Activated T-cell treated with anti-CD3 and anti-CD28 coated beads, Interleukin-2, amount 50 U/mL, for 24 hours (primary cell): ENCODE measurements around the gene TRABD2B.

Experiments used
- DNase-seq: peaks from one replicate; pipeline ENCODE4 v3.0.0-alpha.2; 2020
- H3K27ac Mint-ChIP-seq: 2 replicates; pipeline ENCODE4 v1.8.0; 2020; ENCODE audit warnings: mild to moderate bottlenecking, mixed read lengths
- H3K27me3 Mint-ChIP-seq: 2 replicates; pipeline ENCODE4 v1.8.0; 2020; ENCODE audit warnings: mixed read lengths
- H3K36me3 Mint-ChIP-seq: 2 replicates; pipeline ENCODE4 v1.8.0; 2020; ENCODE audit warnings: low read depth, mixed read lengths
- H3K4me1 Mint-ChIP-seq: 2 replicates; pipeline ENCODE4 v1.8.0; 2020; ENCODE audit warnings: low read depth, mixed read lengths
- H3K4me3 Mint-ChIP-seq: 2 replicates; pipeline ENCODE4 v1.8.0; 2020; ENCODE audit warnings: mild to moderate bottlenecking, moderate library complexity, mixed read lengths
- H3K9me3 Mint-ChIP-seq: 2 replicates; pipeline ENCODE4 v1.8.0; 2020; ENCODE audit warnings: mixed read lengths

TRABD2B gene

DNA sequence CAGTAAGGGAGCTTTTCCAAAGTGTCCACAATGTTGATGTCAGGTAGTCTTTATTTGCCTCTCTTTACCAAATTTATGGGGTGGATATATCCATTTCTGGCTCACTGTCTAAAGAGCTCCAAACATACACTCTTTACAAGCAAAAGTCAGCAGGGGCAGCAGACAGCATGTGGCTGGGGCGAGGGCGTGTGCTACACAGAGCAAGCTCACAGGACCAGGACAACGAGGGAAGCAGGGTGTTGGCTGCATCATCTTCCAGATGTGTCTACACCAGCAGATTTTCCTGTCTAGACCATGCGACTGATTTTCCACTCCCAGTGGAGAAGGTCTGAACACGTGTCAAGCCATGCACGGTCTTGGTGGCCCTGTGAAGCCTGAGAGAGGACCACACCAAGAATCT, 123.8 kb downstream of the TRABD2B start:
- Mint-ChIP-seq H3K27ac (no peak overlapping the region), H3K4me3 (no peak overlapping the region), H3K4me1 (no peaks in the 10 kb centered on the region), H3K27me3 (peaks cover 8% of the 10 kb centered on the region), H3K36me3 (no peaks in the 10 kb centered on the region), H3K9me3 (no peaks in the 10 kb centered on the region)
- DNase-seq: no peak

DNA sequence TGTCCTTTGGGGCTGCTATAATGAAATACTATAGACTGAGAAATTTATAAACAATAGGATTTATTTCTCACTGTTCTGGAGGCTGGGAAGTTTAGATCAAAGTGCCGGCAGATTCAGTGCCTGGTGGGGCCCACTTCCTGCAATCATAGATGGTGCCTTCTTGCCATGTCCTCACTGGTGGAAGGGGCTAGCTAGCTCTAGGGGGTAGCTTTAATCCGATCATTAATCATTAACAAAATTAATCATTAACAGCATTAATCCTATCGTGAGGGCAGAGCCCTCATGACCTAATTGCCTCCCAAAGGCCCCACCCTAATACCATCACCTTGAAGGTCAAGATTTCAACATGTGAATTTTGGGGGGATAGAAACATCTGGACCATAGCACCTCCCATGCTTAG, 124.3 kb downstream of the TRABD2B start:
- Mint-ChIP-seq H3K9me3 (no peaks in the 10 kb centered on the region), H3K27ac (no peak overlapping the region), H3K4me1 (no peaks in the 10 kb centered on the region), H3K27me3 (peaks cover 8% of the 10 kb centered on the region), H3K4me3 (no peak overlapping the region), H3K36me3 (no peaks in the 10 kb centered on the region)
- no peak for DNase-seq

DNA sequence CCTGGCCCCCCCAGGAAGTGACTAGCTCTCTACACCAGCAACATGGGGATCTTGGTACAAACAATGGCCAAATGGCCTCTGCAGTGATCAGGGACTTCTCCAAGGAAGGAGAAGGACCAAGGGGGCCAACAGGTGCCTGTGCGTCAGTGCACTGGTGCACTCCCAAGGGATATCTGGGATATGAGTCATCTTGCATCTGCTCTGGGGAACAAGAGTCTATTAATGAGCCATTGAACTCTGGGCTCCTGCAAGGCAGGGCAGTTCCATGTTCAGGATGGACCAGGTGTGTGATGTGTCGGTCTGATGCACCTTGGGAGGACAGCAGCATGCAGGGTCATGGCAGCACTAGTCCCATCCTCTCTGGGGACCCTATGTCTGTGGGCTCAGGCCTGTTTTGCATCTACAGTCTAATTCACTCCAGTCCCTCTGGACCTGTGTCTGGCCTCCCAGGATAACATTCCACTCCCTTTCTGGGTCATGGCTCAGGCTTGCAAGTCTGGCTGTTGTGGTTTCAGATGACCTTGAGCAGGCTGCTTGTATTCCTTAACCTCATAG, 125.3 kb downstream of the TRABD2B start:
- no peak overlapping the region for H3K27ac Mint-ChIP-seq
- H3K4me1 Mint-ChIP-seq: no peaks in the 10 kb centered on the region
- no peaks in the 10 kb centered on the region for H3K9me3 Mint-ChIP-seq
- no peaks in the 10 kb centered on the region for H3K36me3 Mint-ChIP-seq
- H3K27me3 Mint-ChIP-seq: peaks cover 8% of the 10 kb centered on the region
- no peak overlapping the region for H3K4me3 Mint-ChIP-seq
- DNase-seq: no peak

DNA sequence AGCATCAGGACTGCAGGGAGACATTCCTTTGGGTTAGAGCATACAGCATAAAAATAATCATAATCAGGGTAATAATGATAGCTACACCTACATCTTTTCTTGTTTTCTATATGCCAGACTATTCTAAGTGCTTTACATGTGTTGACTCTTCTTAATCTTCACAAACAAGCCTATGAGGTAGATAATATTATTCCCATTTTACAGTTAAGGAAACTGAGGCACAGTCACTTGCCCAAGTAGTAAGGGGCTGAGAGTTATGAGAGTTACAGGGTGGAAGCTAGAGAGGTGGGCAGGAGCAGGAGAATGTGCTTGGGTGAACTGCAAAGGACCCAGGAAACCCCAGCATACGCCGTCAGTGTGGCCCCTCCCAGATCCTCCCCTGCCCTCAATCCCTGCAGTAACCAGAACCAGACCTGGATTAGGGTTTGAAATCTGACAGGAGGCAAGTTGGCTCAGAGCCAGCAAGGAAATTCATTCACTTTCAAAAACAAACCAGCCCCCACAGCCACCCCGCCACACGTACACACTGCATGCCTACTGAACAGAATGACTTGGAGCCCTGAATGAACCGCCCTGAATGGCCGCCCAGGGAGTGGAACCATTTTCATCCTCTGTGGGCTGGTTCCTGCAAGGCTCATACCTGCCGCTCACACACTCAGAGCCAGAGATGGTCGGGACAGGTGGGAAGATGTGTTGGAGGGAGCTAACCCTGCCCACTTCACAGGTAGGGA, 126.1 kb downstream of the TRABD2B start:
- Mint-ChIP-seq H3K4me3 (no peak overlapping the region), H3K4me1 (no peaks in the 10 kb centered on the region), H3K27me3 (peaks cover 6% of the 10 kb centered on the region), H3K9me3 (no peaks in the 10 kb centered on the region), H3K27ac (no peak overlapping the region), H3K36me3 (no peaks in the 10 kb centered on the region)
- DNase-seq: no peak

DNA sequence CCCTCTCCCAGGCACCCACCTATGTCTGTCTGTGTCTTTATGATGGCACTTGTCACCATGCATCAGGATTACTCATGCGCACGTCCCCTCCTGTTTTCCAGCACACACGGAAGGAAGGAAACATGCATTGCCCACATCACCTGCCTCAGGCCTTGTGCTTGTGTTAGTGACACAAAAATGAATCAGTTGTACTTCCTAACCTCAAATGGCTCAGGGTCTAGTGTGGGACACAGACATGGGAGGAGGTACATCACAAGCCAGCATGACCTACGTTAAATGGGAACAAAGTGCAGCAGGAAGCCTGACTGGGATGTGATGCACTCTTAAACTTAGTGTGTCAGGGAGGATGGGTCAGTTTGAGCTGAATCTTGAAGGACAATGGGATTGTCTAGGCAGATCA, 126.7 kb downstream of the TRABD2B start:
- H3K27me3 Mint-ChIP-seq: peaks cover 6% of the 10 kb centered on the region
- H3K4me1 Mint-ChIP-seq: no peaks in the 10 kb centered on the region
- H3K36me3 Mint-ChIP-seq: no peaks in the 10 kb centered on the region
- no peaks in the 10 kb centered on the region for H3K9me3 Mint-ChIP-seq
- no peak overlapping the region for H3K4me3 Mint-ChIP-seq
- DNase-seq: no peak
- no peak overlapping the region for H3K27ac Mint-ChIP-seq

DNA sequence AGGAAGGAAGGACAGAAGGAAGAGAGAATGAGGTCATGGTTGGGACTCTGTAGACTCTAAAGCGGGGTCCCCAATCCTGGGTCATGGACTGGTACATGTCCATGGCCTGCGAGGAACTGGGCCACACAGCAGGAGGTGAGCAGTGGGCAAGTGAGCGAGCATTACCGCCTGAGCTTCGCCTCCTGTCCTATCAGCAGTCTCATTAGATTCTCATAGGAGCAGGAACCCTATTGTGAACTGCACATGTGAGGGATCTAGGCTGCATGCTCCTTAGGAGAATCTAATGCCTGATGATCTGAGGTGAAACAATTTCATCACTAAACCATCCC, 128.9 kb downstream of the TRABD2B start:
- H3K27me3 Mint-ChIP-seq: peaks cover 6% of the 10 kb centered on the region
- H3K36me3 Mint-ChIP-seq: no peaks in the 10 kb centered on the region
- DNase-seq: no peak
- no peak overlapping the region for H3K4me3 Mint-ChIP-seq
- H3K4me1 Mint-ChIP-seq: no peaks in the 10 kb centered on the region
- no peaks in the 10 kb centered on the region for H3K9me3 Mint-ChIP-seq
- H3K27ac Mint-ChIP-seq: no peak overlapping the region

DNA sequence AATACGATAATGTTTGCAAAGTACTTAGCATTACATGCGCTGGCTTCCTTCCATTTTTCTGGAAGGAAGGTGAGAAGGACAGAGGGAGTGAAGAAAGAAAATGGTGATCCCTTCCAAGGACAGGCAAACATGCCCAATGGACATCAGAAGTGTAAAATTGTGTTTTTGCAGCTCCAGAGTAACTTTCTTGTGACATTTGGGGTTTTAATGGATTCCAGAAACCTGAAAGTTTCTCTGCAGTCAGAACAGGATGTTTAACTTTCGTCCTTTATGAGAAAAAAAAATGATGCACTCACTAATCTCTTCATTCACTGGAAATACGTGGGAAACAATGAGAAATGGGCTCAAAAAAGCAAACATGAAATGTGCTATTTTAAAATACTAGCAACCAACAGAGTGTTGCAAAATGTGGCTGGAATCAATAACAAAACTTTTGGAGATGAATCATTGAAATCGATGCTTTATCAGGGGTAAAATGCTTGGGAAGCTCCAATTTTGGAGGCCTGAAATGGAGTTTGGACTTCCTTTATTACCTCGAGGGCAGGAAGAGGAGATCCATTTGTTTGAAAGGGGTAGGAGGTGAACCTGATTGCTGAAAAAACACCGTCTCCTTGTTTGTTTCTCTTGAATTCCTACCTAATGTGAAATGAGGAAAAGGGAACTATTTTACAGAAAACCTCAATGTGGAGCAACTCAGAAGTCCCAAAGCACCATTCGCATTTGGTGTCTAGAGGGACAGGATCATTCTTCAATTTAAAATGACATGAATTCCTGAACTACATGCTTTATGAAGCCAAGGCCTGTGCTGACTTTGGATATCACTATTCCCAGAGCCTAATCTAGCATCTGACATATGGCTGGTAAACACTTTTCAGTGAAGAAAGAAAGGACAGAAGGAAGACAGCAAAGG, 129.5 kb downstream of the TRABD2B start:
- H3K4me3 Mint-ChIP-seq: no peak overlapping the region
- H3K27me3 Mint-ChIP-seq: peaks cover 6% of the 10 kb centered on the region
- no peak overlapping the region for H3K27ac Mint-ChIP-seq
- no peaks in the 10 kb centered on the region for H3K4me1 Mint-ChIP-seq
- no peak for DNase-seq
- H3K36me3 Mint-ChIP-seq: no peaks in the 10 kb centered on the region
- no peaks in the 10 kb centered on the region for H3K9me3 Mint-ChIP-seq

DNA sequence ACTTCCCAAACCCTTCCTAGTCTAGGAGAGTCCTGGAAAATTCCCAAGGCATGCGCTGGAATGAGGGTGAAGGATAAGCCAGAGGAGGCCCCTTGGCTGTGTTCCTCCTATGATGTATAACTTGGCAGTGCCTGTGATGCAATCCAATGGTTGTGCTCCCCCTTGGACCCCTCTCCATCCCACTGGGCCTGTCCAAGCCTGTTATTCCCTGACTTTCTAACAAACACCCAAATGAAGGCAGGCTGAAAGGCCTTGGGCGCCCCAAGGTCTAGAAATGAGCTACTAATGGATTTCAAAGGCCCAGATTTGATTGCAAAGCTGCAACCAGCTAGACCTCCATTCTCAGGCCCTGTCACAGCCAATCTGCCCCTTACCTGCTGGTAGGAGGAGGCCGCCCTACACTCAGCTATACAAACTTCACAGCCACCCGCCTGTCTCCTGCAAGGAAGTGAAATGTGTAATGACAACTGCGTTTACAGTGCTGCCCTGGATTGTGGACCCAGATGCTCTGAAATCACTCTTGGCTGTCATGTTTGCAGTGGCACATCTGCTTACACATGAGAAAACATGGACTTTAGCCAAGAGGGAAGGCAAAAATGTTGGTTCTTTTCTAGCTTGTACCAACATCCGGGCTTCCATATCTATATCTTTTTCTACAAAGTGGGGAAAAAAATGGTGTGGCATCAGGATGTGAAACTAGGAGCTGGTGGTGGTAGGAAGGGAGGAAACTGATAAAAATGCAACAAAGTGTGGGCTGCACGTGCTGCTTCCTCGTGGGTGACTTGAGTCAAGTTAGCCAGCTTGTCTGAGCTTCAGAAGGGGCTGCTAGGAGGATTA, 130.4 kb downstream of the TRABD2B start:
- no peak for DNase-seq
- Mint-ChIP-seq H3K4me3 (no peak overlapping the region), H3K9me3 (no peaks in the 10 kb centered on the region), H3K27me3 (peaks cover 4% of the 10 kb centered on the region), H3K36me3 (no peaks in the 10 kb centered on the region), H3K27ac (no peak overlapping the region), H3K4me1 (no peaks in the 10 kb centered on the region)

DNA sequence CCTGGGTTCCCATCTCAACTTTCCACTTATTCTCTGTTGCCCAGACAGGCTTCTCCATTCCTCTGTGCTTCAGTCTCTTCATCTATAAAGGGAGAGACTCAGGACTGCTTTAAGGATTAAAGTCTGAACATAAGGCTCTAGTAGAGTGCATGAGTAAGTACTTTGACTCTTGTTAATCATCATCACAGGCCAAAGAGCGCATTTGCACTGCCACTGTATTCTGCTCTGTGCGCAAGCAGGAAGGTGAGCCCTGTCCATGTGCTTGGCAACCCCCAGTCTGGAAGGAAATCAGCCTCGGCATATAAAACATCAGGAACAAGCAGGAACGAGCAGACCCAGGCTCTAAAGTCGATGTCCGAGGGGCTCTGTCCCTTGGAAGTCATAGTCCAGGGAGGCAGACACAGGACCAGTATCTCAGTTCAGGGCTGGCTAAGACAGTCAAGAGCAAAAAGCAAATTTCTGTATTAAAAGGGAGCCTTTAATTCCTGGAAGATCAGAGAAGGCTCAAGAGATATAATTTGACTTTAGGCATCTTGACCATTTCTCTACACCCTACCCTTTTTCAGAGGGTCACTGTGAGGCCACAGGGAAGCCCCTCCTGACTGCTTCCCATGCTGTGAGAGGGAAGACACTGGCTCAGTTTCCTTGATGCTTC, 131.2 kb downstream of the TRABD2B start:
- Mint-ChIP-seq H3K4me1 (no peaks in the 10 kb centered on the region), H3K4me3 (no peak overlapping the region), H3K36me3 (no peaks in the 10 kb centered on the region), H3K27ac (no peak overlapping the region), H3K27me3 (peaks cover 2% of the 10 kb centered on the region), H3K9me3 (no peaks in the 10 kb centered on the region)
- DNase-seq: no peak

DNA sequence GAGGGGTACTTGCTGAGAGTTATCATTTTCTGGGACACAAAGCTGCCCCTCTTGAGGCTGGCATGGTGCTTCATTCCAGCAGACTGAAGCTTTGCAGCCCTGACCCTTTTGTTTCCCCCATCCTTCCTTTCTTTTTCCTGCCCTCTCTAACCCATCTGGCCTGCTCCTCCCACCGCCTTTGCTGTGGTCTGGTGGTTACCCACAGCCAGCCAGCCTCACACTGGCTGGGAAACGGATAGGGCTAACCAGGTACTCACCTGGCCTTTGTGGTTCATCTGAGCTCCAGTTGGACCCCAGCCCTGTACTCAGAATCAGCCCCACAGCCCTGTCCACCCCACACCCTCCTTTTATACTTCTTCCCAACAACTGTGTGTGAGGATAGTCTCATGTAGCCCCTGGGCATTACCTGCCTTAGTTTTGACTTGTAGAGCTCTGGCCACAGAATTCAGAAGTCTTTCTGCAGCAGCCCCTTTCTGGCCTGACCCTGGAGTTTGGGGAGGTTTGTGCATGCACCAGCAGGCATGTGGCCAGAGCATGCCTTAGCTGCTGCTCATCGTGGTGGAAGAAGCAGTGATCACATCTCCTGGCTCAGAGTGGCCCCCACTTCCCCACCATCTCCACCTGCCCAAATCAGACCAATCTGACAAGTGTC, 138.0 kb downstream of the TRABD2B start:
- peaks cover 3% of the 10 kb centered on the region for H3K27me3 Mint-ChIP-seq
- H3K4me3 Mint-ChIP-seq: no peak overlapping the region
- H3K36me3 Mint-ChIP-seq: no peaks in the 10 kb centered on the region
- H3K27ac Mint-ChIP-seq: no peak overlapping the region
- no peak for DNase-seq
- no peaks in the 10 kb centered on the region for H3K4me1 Mint-ChIP-seq
- H3K9me3 Mint-ChIP-seq: no peaks in the 10 kb centered on the region

DNA sequence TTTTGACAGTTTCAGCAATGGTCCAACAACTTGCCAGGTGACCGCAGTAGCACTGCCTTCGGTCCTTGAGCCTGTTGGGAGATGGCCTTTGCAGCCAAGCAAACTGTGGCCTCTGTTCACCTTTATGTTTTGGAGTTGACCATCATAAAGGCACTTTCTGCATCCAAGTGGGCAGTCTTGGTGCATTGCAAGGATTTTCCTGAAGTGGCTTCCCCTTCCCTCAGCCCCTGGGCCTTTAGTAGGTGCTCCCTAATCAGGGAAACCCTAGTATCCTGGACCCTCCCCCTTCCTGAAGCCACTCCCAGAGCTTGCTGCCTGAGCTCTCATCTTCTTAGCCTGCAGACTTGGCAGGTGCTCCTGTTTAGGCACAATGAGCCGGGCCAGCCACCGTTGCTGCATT, 140.2 kb downstream of the TRABD2B start:
- Mint-ChIP-seq H3K27me3 (peaks cover 3% of the 10 kb centered on the region), H3K27ac (no peak overlapping the region), H3K36me3 (no peaks in the 10 kb centered on the region), H3K4me3 (no peak overlapping the region), H3K4me1 (no peaks in the 10 kb centered on the region), H3K9me3 (no peaks in the 10 kb centered on the region)
- no peak for DNase-seq

DNA sequence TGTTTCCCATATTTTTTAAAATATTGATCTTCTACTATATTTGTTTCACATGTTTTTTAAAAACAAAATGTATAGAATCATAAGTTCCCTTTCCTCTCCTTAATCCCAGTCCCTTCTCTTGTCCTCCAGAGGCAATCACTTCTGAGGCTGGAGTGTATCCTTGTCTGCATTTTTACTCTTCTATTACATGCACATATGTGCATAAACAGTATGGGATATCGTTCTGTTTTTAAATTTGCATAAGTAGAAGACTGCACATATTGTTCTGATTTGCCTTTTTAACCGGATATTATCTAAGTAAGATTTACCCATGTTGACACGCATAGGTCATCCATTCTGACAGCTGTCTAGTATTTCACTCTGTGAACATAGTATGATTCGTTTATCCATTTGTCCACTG, 142.0 kb downstream of the TRABD2B start:
- DNase-seq: no peak
- H3K4me3 Mint-ChIP-seq: no peak overlapping the region
- no peaks in the 10 kb centered on the region for H3K4me1 Mint-ChIP-seq
- H3K27me3 Mint-ChIP-seq: peaks cover 3% of the 10 kb centered on the region
- H3K27ac Mint-ChIP-seq: no peak overlapping the region
- H3K9me3 Mint-ChIP-seq: no peaks in the 10 kb centered on the region
- no peaks in the 10 kb centered on the region for H3K36me3 Mint-ChIP-seq

DNA sequence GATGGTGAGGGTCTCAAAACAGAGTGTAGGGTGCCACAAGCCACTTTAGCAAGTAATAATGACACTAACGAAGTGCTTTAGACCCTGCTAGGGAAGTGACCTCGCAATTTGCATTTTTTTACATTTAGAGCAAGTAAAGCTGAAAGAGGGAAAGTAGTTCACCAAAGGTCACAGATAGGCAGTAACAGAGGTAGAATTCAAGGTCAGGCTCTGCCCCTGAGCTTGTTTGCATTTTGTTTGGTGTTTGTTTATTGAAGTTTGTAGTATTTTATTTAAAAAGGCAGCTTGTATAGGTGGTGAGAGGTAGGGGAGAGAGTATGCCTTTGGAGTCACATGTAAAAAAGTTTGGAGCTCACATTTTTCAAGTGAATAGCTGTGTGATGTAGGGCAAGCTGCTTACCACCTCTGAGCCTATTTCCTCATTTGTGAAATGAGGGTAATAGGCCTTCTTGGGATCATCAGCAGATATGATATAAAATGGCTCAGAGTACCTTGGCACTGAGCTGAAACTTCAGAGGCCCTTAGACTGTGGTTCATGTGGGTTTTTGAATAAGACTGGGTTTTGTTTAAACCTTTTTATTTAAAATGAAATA, 142.5 kb downstream of the TRABD2B start:
- Mint-ChIP-seq H3K27me3 (no peaks in the 10 kb centered on the region), H3K4me1 (no peaks in the 10 kb centered on the region), H3K4me3 (no peak overlapping the region), H3K27ac (no peak overlapping the region), H3K9me3 (no peaks in the 10 kb centered on the region), H3K36me3 (no peaks in the 10 kb centered on the region)
- DNase-seq: no peak
